SJCRH30 (cell line): ENCODE measurements around the gene TRIM14. TPM values are rescaled to one million over a fixed set of nuclear protein-coding genes. Genes with fewer than 3 reads are reported as not detected.
"Not testable (repeated sequence)": the region's sequence is repeated elsewhere in the genome, so short reads cannot be mapped to it uniquely, and the experiment has no call there.

Experiments
- DNase-seq, 2 experiments: peaks; one replicate each; pipeline ENCODE4 v3.0.0-alpha.2; 2015 to 2020
- H3K27ac ChIP-seq: fragments of 250-450 bp; sonication (Bioruptor Pico); 2 replicates; pipeline ENCODE4 v1.5.1; 2020; ENCODE audit warnings: mild to moderate bottlenecking, moderate library complexity
- H3K27me3 ChIP-seq: fragments of 250-450 bp; sonication (Bioruptor Pico); 2 replicates; pipeline ENCODE4 v1.5.1; 2020; ENCODE audit warnings: mild to moderate bottlenecking, moderate library complexity
- H3K36me3 ChIP-seq: fragments of 250-450 bp; sonication (Bioruptor Pico); 2 replicates; pipeline ENCODE4 v1.5.1; 2020; ENCODE audit warnings: mild to moderate bottlenecking, moderate library complexity
- H3K4me1 ChIP-seq: fragments of 250-450 bp; sonication (Bioruptor Pico); 2 replicates; pipeline ENCODE4 v1.5.1; 2020; ENCODE audit warnings: mild to moderate bottlenecking, moderate library complexity
- H3K4me3 ChIP-seq: fragments of 250-450 bp; sonication (Bioruptor Pico); 2 replicates; pipeline ENCODE4 v1.5.1; 2020; ENCODE audit warnings: mild to moderate bottlenecking, moderate library complexity
- H3K9me3 ChIP-seq: fragments of 250-450 bp; sonication (Bioruptor Pico); replicated peaks from 2 replicates; pipeline ENCODE4 v1.5.1; 2020; ENCODE audit warnings: mild to moderate bottlenecking, moderate library complexity
- total RNA-seq: library from RNA; depleted of rRNA; stranded (reverse); fragments of >200 nt; shearing (Covaris generic); gene quantifications from 2 replicates; pipeline ENCODE4 v1.2.3, GENCODE V29; 2014

The TRIM14 gene
- total RNA-seq, 1 experiment from 2014 or later = 0.22 TPM

DNA sequence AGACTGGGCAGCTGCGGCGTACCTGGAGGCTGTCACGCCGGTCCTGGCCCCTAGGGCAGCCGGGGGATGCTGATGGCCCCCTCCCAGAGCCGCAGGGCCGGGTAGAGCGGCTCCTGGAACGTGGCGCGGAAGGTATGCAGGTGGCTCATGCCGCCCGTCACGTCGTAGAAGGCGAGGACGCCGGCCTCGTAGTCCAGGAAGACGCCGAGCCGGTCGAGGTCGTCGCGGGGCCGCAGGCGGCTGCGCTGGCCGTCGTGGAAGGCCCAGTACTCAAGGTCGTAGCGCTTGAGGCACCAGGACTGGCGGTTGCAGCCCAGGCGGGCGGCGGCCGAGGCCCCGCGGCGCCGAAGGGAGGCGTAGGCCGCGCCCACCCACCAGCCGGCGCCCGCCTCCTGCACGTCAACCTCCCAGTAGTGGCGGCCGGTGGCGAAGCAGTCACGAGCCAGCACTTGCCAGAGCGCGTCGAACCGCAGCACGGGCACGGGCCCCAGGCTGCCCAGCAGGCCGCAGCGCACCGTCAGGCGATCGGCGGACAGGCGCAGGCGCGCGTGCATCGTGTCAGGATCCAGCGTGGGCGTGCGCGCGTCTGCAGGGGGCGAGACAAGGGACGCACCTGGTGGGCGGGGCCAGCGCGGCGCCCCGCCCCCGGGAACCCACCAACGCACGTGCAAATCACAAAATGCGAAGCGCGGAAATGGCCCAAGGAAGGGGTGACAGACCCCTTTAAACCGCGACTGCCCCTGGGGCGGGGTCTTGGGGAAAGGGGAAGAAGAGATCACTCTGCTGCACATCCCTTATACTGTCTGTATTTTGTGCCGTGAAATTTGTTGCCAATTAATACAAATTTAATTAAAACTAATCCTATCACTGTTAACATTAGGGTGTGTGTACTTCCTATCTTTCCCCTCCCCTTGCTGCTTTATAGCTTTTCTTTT, 31.3 kb downstream of the TRIM14 start:
- H3K4me3 ChIP-seq = no peak overlapping the region

DNA sequence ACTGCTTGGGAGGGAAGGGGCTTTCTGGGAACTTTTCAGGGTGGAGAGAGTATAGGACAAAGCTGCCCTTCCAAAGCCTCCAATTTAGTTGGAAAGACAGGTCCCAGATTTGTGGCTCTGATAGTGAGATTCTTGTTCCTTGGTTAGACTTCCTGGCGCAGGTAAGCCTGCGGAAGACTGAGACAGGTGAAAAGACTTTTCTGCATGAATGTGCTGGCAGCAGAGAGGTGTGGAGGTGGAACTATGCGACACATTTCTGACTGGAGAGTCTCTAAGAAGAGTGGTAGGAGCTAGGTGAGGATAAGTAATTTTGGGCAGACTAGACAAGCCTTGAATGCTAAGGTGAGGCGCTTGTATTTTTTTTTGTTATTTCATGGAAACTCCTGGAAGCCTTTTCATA, 32.6 kb downstream of the TRIM14 start:
- no peak overlapping the region for H3K27ac ChIP-seq
- peaks cover 11% of the 10 kb centered on the region for H3K36me3 ChIP-seq
- no peaks in the 10 kb centered on the region for H3K9me3 ChIP-seq
- DNase-seq = no peak
- H3K4me3 ChIP-seq = no peak overlapping the region
- H3K27me3 ChIP-seq = no peaks in the 10 kb centered on the region
- H3K4me1 ChIP-seq = no peaks in the 10 kb centered on the region

More for the DNA sequence above, 31.3 kb downstream of the TRIM14 start:
- Histone ChIP-seq H3K9me3 (no peaks in the 10 kb centered on the region), H3K36me3 (peaks cover 2% of the 10 kb centered on the region; the same call in 1 of the 2 replicates), H3K27me3 (no peaks in the 10 kb centered on the region), H3K4me1 (no peaks in the 10 kb centered on the region), H3K27ac (no peak overlapping the region)
- DNase-seq = no peak

DNA sequence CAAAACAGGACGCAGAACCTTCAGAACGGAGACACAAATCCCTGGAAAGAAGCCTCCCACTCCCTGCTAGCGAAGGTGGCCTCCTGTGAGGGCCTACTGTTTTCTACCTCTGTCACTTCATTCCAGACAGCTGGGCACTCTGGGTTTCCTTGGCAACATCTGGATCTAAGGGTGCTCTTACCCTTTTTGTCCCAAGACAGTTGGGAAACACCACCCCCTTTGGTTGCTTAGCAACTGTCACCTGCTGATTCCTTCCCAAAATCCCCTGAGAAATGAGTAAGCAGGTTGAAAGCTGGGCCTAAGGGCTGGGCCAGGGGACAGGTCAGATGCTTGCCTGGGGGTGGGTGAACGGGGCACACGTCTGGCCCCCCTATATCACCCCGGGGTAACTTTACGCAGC, 33.1 kb downstream of the TRIM14 start:
- Histone ChIP-seq H3K4me1 (no peaks in the 10 kb centered on the region), H3K27me3 (no peaks in the 10 kb centered on the region), H3K27ac (no peak overlapping the region), H3K4me3 (no peak overlapping the region), H3K36me3 (peaks cover 13% of the 10 kb centered on the region), H3K9me3 (no peaks in the 10 kb centered on the region)
- peak in 1 of 2 experiments; percentile 12 for DNase-seq

DNA sequence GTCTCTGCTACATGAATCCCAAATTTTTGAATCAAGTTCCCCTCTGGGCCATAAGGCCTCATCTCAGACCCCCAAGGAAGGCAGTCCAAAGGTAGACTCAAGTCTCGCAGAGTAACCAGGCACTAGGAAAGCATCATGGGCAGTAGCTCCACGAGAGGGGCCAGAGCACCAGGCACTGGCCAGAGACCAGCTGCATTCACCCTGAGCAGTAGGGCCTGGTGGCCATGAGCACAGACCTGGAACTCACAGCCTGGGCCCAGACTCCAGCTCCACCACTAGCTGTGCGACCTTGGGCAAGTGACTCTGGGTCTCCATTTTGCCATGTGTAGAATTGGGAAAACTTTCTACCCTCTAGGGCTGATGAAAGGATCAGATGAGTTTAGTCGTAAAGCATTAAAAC, 34.0 kb downstream of the TRIM14 start:
- Histone ChIP-seq H3K9me3 (no peaks in the 10 kb centered on the region), H3K27me3 (no peaks in the 10 kb centered on the region), H3K4me3 (no peak overlapping the region), H3K36me3 (peaks cover 21% of the 10 kb centered on the region), H3K4me1 (no peaks in the 10 kb centered on the region), H3K27ac (no peak overlapping the region)
- DNase-seq = no peak

DNA sequence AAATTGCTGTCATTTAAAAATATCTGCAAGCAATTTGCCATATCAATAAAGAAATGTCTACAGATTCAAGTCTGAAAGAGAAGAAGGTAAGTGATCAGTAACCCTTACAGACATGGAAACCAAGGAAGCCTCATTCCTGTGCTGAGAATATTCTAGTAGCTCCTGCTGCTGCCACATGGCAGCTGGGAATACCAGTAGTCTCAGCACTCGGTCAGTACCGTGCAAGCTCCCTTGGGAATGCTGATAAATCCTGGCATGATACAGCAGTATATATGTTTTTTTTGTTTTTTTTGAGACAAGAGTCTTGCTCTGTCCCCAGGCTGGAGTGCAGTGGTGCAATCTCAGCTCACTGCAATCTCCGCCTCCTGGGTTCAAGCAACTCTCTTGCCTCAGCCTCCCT, 34.6 kb downstream of the TRIM14 start:
- Histone ChIP-seq H3K9me3 (no peaks in the 10 kb centered on the region), H3K4me3 (no peak overlapping the region), H3K36me3 (peaks cover 21% of the 10 kb centered on the region), H3K27me3 (no peaks in the 10 kb centered on the region), H3K4me1 (no peaks in the 10 kb centered on the region), H3K27ac (no peak overlapping the region)
- DNase-seq = no peak

DNA sequence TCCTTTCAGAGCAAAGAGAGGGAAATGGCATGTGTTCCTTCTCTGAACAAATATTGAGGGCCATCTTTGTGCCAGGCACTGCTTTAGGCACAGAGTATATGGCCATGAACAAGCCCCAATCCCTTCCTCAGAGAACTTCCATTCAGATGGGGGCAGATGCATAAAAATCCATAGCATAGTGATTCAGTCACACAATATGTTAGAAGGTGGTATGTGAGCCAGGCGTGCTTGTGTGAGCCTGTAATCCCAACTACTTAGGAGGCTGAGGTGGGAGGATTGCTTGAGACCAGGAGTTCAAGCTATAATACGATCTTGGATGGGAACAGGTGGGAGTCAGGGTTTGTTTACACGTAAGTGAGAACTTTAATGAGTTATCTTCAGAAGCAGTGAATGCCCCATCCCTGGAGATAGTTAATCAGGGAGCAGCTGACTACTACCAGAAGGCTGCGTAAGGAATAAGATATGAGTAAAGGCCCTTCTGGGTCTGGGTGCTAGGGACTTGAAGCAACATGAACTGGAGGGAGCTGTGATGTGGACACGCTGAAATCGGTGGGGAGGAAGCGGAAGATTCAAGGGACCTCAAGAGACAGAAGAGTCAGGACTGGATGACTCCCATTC, 35.3 kb downstream of the TRIM14 start:
- Histone ChIP-seq H3K27ac (no peak overlapping the region), H3K27me3 (no peaks in the 10 kb centered on the region), H3K36me3 (peaks cover 23% of the 10 kb centered on the region), H3K4me3 (no peak overlapping the region), H3K9me3 (no peaks in the 10 kb centered on the region), H3K4me1 (no peaks in the 10 kb centered on the region)
- DNase-seq = peak in 1 of 2 experiments; percentile 13

DNA sequence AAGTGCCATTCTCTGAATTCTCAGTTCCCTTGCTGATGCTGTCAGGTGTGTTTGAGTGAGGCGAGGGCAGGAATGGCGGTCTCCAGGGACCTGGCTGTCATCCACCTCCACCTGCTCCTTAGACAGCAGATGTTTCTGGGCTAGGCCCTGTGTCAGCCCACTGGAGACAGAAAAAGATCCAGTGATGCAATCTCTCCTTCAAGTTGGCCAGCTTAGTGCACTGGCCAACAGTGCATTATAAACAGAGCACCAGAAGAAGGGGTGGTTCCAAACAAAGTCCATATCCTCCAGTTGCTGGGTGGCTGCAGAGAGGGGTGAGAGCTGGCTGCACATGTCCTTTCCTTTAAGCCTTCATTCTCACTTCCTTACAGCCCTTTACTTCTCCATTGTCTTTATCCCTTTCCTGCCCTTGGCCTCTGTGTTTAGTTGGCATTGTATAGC, 35.9 kb downstream of the TRIM14 start:
- no peak for DNase-seq
- Histone ChIP-seq H3K27me3 (no peaks in the 10 kb centered on the region), H3K36me3 (peaks cover 23% of the 10 kb centered on the region), H3K4me1 (no peaks in the 10 kb centered on the region), H3K9me3 (no peaks in the 10 kb centered on the region), H3K27ac (no peak overlapping the region), H3K4me3 (no peak overlapping the region)

DNA sequence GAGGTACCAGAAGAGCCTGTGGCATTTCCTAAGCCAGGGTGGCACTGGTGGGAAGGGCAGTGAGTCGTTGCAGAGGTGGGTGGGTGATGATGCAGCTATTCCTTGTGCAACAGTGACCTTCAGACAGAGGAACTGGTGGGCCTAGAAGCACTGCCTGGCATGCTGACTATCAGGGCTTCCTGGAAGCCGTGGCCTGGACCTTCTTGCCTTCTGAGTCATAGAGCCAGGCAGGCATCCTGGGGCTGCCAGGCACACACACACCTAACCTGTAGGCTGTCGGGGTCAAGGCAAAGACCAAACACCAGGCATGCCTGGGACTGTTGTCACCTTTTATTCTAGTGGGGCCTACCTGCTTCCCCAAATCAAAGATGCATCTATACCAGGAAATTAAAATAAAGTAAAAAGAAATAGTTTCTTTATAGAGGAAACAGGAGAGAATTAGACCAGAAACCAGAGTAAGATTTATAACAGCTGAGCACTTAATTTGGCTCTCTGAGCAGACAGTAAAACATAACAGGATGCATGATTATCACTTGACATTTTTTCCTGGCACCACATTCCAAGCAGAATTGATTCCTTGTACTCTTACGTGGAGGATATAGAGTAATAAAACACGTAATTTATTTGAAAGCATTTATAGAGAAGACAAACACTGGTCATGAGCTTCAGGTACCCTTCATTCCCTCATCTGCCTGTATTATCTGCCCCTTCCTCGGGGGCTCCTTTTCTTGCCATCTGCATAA, 37.4 kb downstream of the TRIM14 start:
- DNase-seq = no peak
- Histone ChIP-seq H3K36me3 (peaks cover 23% of the 10 kb centered on the region), H3K27me3 (no peaks in the 10 kb centered on the region), H3K27ac (no peak overlapping the region), H3K9me3 (no peaks in the 10 kb centered on the region), H3K4me1 (no peaks in the 10 kb centered on the region), H3K4me3 (no peak overlapping the region)

DNA sequence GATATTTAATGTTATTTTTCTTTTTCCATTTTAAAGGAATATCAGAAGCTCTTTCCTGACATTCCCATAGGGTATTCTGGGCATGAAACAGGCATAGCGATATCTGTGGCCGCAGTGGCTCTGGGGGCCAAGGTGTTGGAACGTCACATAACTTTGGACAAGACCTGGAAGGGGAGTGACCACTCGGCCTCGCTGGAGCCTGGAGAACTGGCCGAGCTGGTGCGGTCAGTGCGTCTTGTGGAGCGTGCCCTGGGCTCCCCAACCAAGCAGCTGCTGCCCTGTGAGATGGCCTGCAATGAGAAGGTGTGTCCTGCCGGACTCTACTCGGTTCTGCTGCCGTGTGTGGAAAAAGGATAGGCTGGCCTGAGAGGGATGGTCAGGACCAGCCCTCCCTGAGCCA, 38.2 kb downstream of the TRIM14 start:
- DNase-seq = no peak
- Histone ChIP-seq H3K36me3 (peaks cover 23% of the 10 kb centered on the region), H3K27me3 (no peaks in the 10 kb centered on the region), H3K9me3 (no peaks in the 10 kb centered on the region), H3K27ac (no peak overlapping the region), H3K4me1 (no peaks in the 10 kb centered on the region), H3K4me3 (no peak overlapping the region)

DNA sequence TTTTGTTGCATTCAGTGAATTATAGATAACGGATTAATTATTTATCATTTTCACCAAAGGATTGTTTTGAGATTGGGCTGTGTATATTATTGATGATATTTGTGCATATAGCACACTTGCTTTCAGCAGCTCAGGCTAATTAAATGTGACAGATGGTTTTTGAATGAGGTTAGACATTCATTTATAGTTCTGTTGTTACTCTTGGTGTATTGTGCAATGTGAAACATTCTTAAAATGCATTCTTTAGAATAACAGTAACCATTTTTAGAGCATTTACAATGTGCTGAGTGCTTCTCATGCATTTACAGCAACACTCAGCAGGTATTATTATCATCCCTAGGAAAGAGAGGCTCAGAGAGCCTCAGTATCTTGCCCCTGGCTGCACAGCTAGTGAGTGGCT, 38.7 kb downstream of the TRIM14 start:
- Histone ChIP-seq H3K4me3 (no peak overlapping the region), H3K4me1 (no peaks in the 10 kb centered on the region), H3K9me3 (no peaks in the 10 kb centered on the region), H3K36me3 (peaks cover 26% of the 10 kb centered on the region), H3K27me3 (no peaks in the 10 kb centered on the region), H3K27ac (no peak overlapping the region)
- DNase-seq = no peak

DNA sequence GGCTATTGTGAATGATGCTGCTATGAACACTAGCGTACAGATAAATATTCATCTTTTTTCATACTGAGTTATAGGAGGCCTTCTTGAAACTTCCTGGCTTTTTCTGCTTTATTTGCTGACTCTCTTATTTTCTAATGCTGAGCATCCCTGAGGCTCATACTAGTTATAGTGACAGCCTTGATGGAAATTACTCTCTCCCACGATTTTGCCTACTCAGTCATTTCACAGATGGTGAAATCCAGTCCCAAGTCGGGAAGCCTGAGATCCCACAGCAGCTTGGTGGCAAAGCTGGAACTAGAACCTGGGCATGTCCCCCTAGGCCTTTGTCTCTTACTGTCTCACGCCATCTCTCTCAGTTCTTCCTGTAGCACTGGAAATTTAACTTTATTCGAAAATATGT, 40.1 kb downstream of the TRIM14 start:
- Histone ChIP-seq H3K27me3 (no peaks in the 10 kb centered on the region), H3K9me3 (no peaks in the 10 kb centered on the region), H3K27ac (no peak overlapping the region), H3K36me3 (peaks cover 26% of the 10 kb centered on the region), H3K4me3 (no peak overlapping the region), H3K4me1 (no peaks in the 10 kb centered on the region)
- no peak for DNase-seq

DNA sequence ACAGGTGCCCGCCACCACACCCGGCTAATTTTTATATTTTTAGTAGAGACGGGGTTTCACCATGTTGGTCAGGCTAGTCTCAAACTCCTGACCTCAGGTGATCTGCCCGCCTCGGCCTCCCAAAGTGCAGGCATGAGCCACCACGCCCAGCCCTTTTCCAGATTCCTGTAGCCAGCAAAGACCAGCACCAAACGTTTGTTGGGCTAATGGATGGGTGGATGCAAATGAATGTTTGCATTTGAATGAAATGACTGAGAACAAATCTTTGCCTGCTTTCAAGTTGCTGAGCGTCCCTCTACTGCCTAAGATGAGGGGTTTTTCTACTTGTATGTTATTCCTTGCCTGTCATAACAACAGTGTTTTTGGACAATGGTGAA, 42.5 kb downstream of the TRIM14 start:
- not testable (repeated sequence) for DNase-seq, H3K4me1 ChIP-seq, H3K27ac ChIP-seq, H3K4me3 ChIP-seq, H3K9me3 ChIP-seq, H3K27me3 ChIP-seq
- H3K36me3 ChIP-seq = peaks cover 15% of the 10 kb centered on the region

DNA sequence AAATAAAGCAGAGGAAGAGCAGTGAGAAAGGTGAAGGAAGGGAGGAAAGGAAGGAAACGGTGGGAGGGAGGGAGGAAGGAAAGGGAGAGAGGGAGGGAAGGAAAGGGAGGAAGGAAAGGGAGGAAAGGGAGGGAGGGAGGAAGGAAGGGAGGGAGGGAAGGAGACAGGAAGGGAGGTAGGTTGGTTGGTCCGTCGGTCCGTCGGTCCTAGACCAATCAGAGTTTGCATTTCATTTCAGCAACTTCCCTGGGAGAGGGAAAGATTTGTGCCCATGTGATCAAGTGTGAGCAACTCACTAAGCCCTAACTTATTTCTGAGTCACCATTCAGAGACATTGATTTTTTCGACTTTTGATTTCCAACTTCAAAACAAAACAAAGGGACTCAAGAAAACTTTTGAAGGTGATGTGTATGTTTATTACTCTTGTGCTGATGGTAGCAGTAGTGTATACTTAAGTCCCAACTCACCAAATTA, 43.7 kb downstream of the TRIM14 start:
- H3K4me3 ChIP-seq = no peak overlapping the region
- no peaks in the 10 kb centered on the region for H3K4me1 ChIP-seq
- peak in 1 of 2 experiments; percentile 17 for DNase-seq
- no peaks in the 10 kb centered on the region for H3K9me3 ChIP-seq
- peaks cover 8% of the 10 kb centered on the region for H3K36me3 ChIP-seq
- H3K27ac ChIP-seq = no peak overlapping the region
- H3K27me3 ChIP-seq = no peaks in the 10 kb centered on the region

DNA sequence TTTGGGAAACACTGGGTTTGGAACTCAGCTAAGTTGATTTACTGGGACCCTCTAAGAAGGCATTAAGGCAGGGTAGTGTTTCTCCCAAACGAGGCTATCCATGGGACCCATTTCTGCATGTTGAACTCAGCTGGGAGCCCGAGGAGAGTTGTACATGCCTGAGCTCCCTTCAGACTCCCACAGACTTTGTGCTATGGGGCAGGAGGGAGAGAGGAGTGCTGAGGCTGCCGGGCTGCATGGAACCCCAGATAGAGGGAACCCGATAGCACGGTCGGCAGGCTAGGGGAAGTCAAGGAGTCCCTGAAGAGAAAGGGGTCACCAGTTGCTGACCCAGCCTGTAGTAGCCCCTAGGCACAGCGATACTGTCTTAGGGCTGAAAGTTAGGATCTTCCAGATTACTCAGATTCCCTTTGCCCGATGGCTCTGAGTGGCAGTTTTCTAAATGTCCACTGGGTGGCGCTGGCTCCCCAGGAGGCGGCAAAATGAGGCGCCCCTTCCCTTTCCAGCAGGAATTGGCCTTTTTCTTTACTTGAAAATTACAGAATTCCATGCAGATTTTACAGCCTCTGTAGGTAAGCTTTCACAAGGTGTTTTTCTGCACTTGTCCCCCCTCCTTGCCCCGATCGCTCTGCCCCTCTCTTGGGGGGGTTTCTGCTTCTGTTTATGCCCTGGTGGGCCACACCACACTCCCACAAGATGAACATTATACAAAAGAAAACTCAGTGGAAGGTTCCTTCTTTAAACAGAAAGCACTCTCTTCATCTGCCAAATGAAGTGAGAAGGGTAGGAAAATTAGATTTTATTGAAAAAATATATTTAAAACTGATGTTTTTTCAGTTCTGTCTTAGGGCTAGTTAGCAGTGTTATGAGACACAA, 44.7 kb downstream of the TRIM14 start:
- no peaks in the 10 kb centered on the region for H3K9me3 ChIP-seq
- no peak overlapping the region for H3K4me3 ChIP-seq
- H3K4me1 ChIP-seq = no peaks in the 10 kb centered on the region
- peak; percentile 56 to 82 for DNase-seq
- peaks cover 4% of the 10 kb centered on the region; the same call in 1 of the 2 replicates for H3K36me3 ChIP-seq
- H3K27me3 ChIP-seq = no peaks in the 10 kb centered on the region
- no peak overlapping the region for H3K27ac ChIP-seq
